GM06990 (cell line): ENCODE measurements around the gene GPR17.

ENCODE experiments used
- DNase-seq: peaks from one replicate; pipeline ENCODE4 v3.0.0-alpha.2; 2011; ENCODE audit not compliant: insufficient read length; ENCODE audit errors: extremely low read depth
- H3K27me3 ChIP-seq: replicated peaks from 2 replicates; pipeline ENCODE4 v1.6.0; 2011; ENCODE audit warnings: low read length; ENCODE audit not compliant: control insufficient read depth, insufficient read depth
- H3K36me3 ChIP-seq: 2 replicates; pipeline ENCODE4 v1.5.1; 2011; ENCODE audit warnings: low read length; ENCODE audit not compliant: control insufficient read depth, insufficient read depth
- H3K4me3 ChIP-seq: replicated peaks from 2 replicates; pipeline ENCODE4 v1.5.1; 2011; ENCODE audit warnings: low read depth, mild to moderate bottlenecking, control low read depth, low read length
- TF ChIP-seq, protein P1 (sequence below): IDR thresholded peaks from 2 replicates; pipeline ENCODE4 v1.5.1; 2011; ENCODE audit warnings: low read length, control low read depth, mild to moderate bottlenecking, inconsistent platforms; ENCODE audit not compliant: insufficient read depth, poor library complexity, severe bottlenecking

GPR17 gene

DNA sequence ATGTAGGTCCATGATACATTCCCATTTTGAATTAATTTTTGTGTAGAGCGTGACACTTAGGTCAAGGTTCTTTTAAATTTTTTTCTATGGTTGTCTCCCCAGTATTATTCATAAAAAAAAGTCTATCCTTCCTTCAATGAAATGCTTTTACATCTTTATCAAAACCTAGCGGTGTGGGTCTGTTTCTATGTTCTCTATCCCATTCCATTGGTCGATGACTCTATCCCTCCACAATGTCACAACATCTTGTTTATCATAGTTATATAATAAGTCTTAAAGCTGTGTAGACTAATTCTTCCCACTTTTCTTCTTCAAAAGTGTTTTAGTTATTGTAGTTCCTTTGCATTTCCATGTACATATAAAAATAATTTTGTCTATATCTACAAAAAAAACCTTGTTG, 47.2 kb upstream of the GPR17 start:
- DNase-seq: no peak
- H3K27me3 ChIP-seq: no peaks in the 10 kb centered on the region
- no peaks in the 10 kb centered on the region for H3K36me3 ChIP-seq
- TF ChIP-seq, protein P1, sequence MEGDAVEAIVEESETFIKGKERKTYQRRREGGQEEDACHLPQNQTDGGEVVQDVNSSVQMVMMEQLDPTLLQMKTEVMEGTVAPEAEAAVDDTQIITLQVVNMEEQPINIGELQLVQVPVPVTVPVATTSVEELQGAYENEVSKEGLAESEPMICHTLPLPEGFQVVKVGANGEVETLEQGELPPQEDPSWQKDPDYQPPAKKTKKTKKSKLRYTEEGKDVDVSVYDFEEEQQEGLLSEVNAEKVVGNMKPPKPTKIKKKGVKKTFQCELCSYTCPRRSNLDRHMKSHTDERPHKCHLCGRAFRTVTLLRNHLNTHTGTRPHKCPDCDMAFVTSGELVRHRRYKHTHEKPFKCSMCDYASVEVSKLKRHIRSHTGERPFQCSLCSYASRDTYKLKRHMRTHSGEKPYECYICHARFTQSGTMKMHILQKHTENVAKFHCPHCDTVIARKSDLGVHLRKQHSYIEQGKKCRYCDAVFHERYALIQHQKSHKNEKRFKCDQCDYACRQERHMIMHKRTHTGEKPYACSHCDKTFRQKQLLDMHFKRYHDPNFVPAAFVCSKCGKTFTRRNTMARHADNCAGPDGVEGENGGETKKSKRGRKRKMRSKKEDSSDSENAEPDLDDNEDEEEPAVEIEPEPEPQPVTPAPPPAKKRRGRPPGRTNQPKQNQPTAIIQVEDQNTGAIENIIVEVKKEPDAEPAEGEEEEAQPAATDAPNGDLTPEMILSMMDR: no peak
- no peak overlapping the region for H3K4me3 ChIP-seq

DNA sequence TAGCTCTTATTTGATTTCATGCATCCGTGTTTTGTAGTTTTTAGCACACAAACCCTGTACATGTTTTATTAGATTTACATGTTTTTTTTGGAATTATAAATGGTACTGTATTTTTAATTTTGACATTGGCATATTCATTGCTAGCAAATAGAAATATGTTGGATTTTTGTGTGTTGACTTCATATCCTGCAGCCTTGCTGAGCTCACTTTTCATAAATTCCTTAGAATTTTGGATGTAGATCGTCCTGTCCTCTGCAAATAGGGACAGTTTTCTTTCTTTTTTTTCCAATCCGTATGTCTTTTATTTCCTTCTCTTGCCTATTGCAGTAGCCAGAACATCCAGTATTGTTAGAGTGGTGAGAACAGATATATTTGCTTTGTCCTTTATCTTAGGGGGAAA, 46.7 kb upstream of the GPR17 start:
- TF ChIP-seq, protein P1: no peak
- DNase-seq: no peak
- no peaks in the 10 kb centered on the region for H3K27me3 ChIP-seq
- H3K36me3 ChIP-seq: no peaks in the 10 kb centered on the region
- H3K4me3 ChIP-seq: no peak overlapping the region

DNA sequence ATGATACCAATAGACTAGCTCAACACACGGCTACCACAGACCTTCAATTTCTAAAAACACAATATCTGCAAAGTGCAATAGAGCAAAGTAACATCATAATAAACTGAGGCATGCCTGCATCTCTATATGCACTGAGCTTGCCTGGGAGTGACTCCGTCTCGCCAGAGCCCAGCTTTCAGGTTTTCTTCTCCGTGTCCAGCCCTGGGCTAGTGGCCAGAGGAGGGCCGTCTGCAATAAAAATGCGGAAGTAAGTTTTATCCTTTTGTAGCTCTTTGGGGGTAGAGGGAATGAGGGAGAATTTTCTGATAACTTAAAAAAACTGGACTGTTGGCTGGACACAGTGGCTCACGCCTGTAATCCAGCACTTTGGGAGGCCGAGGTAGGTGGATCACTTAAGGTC, 41.0 kb upstream of the GPR17 start:
- no peaks in the 10 kb centered on the region for H3K36me3 ChIP-seq
- DNase-seq: no peak
- H3K27me3 ChIP-seq: no peaks in the 10 kb centered on the region
- no peak overlapping the region for H3K4me3 ChIP-seq
- TF ChIP-seq, protein P1: no peak

DNA sequence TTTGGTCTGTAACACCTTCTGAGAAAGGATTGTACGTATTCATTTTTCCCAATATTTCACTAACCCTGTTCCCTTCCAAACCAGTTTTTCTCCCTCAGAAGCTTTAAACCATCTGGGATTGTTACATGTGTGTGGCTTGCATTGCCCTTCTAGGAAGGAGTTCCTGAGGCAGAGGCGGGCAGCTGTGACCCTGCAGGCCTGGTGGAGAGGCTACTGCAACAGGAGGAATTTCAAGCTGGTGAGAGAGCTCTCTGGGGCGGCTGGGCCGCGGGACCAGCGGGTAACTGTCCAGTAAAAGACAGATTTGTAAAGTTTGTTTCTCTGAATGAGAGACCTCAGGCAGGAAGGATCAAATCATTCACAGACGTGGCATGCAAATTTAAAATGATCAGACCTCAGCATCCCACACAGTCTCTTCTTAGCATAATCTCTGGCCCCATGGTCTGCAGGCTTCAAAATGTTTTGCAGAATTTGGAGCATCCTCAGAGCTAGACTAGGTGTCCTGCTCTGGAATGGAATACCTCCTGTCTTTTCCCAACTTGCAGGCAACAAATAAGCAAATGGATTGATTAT, 40.2 kb upstream of the GPR17 start:
- TF ChIP-seq, protein P1: no peak
- no peaks in the 10 kb centered on the region for H3K27me3 ChIP-seq
- DNase-seq: no peak
- H3K4me3 ChIP-seq: no peak overlapping the region
- H3K36me3 ChIP-seq: no peaks in the 10 kb centered on the region

DNA sequence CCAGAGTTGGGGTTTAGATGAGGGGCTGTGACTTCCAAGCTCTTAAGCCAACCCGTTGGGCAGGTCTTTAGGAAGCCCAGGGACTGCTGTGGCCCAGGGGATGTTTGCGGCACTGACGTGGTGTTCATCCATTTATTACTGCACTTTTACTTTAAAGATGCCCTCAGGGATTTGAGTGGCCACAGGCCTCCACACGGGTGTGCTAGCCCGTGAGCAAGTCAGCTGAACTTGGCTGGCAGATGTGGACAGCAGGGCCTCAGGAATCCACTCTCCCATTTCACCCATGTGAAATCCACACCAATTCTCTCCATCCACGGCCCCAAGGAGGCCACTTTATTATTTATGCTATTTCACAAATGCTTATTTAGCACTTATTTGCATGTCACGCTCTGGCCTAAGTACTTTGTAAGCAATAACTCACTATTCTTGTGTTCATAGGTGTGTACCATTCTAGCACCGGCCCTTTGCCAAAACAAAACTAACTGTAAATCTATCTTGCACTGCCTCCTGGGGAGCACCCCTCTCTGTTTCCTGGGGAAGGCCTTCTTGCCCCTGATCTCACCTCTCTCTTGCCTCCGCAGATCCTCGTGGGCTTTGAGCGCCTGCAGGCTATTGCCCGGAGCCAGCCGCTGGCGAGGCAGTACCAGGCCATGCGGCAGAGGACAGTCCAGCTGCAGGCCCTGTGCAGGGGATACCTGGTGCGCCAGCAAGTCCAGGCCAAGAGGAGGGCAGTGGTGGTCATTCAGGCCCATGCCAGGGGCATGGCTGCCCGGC, 39.1 kb upstream of the GPR17 start:
- no peak for DNase-seq
- Histone ChIP-seq H3K36me3 (no peaks in the 10 kb centered on the region), H3K27me3 (no peaks in the 10 kb centered on the region), H3K4me3 (no peak overlapping the region)
- TF ChIP-seq, protein P1: no peak

DNA sequence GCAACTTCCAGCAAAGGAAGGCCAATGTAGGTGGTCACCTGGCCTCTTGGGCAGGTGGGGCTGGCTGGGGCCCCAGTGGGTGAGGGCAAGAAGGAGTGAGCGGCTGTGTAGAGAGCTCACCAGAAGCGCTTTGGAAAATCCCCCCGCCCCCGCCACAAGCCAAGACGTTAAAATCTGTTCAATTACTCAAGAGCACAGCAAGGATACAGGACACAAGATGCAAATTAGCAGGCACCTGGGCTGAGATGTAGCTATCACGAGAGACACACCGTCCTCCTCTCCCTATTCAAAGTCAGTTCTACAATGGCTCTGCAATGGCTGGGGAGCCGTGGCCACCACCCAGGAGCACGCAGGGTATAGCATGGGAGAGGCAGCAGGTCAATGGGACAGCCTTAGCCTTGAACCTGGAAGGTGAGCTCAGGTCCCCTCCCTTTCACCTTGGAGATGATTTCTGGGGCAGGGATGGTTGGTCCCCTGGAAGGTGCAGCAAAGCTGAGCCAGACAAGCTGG, 38.5 kb upstream of the GPR17 start:
- no peak for DNase-seq
- Histone ChIP-seq H3K4me3 (no peak overlapping the region), H3K36me3 (no peaks in the 10 kb centered on the region), H3K27me3 (no peaks in the 10 kb centered on the region)
- TF ChIP-seq, protein P1: no peak
